HCEC 1CT (cell line): ENCODE measurements around the gene RANBP3.

Experiments used
- DNase-seq: peaks from one replicate; pipeline ENCODE4 v3.0.0-alpha.2; 2017

The RANBP3 gene

DNA sequence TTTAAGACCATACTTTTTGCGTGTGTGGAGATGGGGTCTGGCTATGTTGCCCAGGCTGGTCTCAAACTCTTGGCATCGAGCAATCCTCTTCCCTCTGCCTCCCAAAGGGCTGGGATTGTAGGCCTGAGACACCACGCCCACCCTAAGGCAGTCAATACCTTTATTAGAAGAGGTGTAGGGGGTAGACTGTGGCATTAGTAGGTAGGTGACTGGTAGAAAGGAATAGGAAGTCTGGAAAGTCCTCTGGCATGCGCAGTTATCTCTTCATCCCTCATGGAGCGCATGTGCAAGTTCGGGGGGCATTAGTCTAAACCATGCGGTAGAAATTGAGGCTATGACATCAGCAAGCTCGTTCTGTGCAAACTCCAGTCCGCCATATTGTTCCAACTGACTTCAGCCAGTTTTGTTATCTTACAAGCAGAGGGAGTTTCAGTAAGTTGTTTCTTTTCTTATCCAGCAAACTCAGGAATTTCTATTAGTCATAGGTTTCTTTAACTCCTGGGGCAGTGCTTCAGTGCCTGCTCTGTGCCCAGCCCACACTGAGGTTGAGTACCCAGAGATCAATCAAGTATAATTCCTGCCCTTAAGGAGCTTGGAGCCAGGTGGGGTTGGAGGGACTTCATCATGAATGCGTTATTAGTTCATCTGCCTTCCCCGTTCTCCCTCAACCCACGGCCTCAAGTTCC is 7.3 kb upstream of the RANBP3 start:
- no peak for DNase-seq

- DNase-seq, result no peak
Observed at GRCh38 chr19:5984600-5984999, 6.7 kb upstream of the RANBP3 start.

- DNase-seq, result no peak
Observed at GRCh38 chr19:5983367-5983955, 5.5 kb upstream of the RANBP3 start.

DNA sequence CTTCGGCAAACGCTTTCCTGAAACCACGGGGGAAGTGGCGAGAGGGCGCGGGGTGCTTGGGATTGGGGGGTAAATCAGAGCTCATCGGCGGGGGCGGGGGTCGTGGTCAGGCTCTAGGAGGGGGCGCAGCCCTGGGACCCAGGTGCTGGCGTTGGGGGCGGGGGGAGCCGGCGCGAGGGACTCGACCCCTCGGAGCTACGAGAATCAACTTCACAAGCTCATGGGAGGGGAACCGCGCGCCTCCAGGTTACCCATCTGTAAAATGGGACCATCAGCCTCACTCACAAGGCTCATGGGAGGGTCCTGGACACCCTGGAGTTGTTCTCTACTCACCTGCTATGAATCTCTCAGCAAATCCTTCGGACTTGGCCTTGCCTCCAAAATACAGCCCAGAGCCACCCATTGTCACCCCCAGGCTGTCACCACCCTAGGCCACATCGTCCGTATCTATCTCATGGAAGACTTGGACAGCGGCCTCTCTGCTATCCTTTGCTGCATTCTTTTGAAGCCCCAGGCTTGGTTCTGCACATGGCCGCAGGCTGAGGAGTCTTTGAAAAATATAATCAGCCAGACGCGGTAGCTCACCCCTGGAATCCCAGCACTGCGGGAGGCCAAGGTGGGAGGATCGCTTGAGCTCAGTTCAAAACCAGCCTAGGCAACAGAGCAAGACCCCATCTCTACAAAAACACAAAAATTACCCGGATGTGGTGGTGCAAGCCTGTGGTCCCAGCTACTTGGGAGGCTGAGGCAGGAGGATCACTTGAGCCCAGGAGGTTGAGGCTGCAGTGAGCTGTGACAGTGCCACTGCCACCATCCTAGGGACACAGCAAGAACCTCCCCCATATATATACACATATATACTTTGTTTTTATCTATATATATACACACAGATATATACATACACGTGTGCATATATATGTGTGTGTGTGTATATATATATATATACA is 939 bp upstream of the RANBP3 start:
- no peak for DNase-seq

- no peak for DNase-seq
Observed at GRCh38 chr19:5977222-5977784, 637 bp downstream of the RANBP3 start.

DNA sequence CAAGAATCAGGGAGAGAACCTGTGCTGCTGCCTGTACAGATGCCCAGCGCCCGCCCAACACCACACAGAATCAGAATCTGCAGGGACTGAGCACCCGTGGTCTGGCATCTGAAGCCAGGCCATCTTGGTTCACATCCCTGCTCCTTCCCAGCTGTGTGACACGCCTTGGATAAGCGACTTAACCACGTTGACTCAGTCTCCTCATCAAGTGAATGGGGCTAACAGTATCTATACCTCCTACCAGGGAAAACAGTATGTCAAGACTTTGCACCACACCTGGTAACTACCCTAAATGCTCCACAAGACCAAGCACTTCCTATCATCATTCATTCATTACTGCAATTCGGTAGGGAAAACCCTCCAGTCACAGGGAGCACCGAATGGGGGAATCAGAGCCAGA is 1.2 kb downstream of the RANBP3 start:
- DNase-seq, result no peak

- no peak for DNase-seq
Observed at GRCh38 chr19:5975388-5975728, 2.6 kb downstream of the RANBP3 start.

- DNase-seq, result no peak
Observed at GRCh38 chr19:5974721-5975387, 3.1 kb downstream of the RANBP3 start.

DNA sequence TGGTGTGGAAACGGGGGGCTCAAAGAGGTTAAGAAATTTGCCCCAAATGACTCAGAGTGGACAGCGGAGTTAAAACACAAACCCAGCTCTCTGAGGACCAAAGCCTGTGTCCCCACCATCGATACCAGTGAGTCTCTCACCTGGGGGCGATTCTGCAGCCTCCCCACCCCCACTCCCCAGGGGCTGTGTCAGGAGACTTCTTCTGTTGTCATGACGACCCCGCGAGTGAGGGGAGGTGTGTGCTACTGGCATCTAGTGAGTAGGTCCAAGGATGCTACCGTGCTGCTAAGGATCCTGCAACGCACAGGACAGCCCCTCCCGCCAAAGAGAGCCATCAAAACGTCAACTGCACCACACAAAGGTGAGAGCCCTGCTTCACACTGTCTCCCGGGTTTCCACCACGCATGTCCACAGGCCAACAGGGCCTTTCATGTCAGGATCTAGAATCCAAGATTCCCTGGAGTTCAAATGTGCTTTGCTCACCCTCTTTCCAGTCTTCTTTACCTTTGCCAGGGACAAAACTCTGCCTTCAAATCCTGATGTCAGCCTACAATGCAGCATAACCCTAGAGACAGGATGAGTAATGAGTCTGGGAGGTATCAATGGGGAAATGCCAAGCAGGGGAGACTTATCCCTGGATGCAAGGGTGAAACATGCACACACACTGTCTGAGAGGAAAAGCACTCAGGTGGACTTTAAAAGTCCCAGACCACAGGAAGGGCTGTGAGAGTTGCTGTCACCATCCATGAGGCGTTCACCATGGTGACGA is 3.9 kb downstream of the RANBP3 start:
- no peak for DNase-seq

- no peak for DNase-seq
Observed at GRCh38 chr19:5973376-5973775, 4.6 kb downstream of the RANBP3 start.

- DNase-seq, result no peak
Observed at GRCh38 chr19:5972355-5972731, 5.6 kb downstream of the RANBP3 start.

- no peak for DNase-seq
Observed at GRCh38 chr19:5971714-5972354, 6.1 kb downstream of the RANBP3 start.

GRCh38 chr19:5969476-5969875 is 8.5 kb downstream of the RANBP3 start:
- DNase-seq, result no peak

- DNase-seq, result no peak
Observed at GRCh38 chr19:5968431-5969373, 9.2 kb downstream of the RANBP3 start.

DNA sequence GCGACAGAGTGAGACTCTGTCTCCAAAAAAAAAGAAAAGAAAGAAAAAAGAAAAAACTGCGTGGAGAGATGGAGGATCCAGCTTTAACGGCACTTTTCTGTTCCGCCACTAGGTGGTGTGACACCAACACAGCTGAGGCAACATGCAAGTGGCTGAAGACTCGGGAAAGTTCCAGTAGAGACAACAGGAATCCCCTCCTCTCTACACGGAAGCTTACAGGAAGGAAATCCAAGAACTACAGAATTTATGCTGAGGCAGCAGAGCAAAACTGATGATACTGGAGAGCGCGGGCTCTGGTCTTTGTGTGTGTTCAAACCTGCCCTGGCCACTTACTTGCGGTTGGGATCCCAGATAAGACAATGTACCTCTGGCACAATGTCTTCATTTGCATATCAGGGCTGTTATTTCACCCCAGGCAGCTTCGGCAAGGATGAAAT is 9.9 kb downstream of the RANBP3 start:
- peak; percentile 73 for DNase-seq

- DNase-seq, result no peak
Observed at GRCh38 chr19:5967571-5967970, 10.4 kb downstream of the RANBP3 start.

- no peak for DNase-seq
Observed at GRCh38 chr19:5966941-5967340, 11.0 kb downstream of the RANBP3 start.

DNA sequence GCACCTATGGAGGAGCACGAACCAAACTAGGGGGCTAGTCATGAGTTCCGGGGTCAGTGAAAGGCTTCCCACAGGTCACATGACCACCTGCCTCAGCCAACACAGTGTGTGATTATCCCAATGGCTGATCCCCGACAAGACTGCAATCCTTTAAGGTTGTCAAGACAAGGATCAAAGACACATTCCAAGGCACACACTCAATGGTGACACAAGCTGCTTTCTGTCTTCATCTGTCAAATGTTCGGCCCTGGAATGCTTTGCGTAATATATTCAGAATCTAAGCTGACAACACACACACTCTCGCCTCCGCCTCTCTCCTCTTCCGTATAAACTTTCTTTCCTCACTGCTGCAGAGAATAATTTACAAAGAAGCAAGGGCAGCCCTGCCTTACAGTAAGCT is 11.7 kb downstream of the RANBP3 start:
- DNase-seq, result peak; percentile 86

DNA sequence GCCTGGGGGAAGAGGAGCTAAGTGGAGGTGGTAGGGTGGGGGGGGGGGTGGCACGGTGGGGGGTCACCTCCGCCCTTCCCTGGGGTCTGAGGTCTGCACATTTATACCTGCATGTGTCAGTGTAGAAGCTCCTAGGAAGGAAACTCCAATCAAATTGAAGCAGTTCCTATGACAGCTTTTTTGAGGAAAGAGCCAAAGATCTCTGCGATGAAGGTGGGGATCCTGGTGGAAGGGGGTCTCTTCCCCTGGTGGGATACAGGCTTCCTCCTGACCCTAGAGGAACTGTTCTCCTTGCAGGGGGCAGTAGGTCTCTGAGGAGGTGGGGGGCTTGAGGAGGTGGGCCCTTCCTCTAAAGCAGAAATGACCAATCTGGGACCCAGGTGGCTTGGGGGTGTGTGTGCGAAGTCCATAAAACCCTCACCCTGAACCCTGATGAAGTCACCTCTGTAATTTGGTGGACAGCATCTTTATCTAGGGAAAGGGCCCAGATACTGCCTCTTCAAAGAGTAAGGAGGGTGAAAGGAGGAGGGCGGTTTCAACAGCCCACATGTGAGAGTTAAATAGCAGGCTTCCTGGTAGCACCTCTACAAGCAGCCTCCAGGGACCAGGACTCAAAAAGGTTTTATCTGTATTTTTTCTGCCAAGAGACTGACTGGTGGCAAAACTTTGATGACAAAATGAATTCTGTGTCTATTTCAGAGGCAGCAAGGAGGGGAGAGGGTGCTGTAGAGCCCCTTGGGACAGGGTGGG is 12.9 kb downstream of the RANBP3 start:
- DNase-seq, result no peak

GRCh38 chr19:5963855-5964254 is 14.1 kb downstream of the RANBP3 start:
- DNase-seq, result no peak
